Bronchial epithelial cell (primary cell): Measurements from ENCODE around the gene SCAMP3. TPM values are rescaled to one million over a fixed set of nuclear protein-coding genes. Genes with fewer than 3 reads are reported as not detected.

Experiments used
- DNase-seq: peaks from one replicate; pipeline ENCODE4 v3.0.0-alpha.2; 2010; ENCODE audit warnings: low read depth
- FAIRE-seq: peaks from 2 replicates; lab custom pipeline; 2011; peaks lifted over from hg19 to GRCh38; lab: Jason Lieb, UNC
- H3K27me3 ChIP-seq: 2 replicates; pipeline ENCODE4 v1.5.1; 2011; ENCODE audit warnings: low read length; ENCODE audit not compliant: control insufficient read depth, insufficient read depth
- H3K36me3 ChIP-seq: 2 replicates; pipeline ENCODE4 v1.5.1; 2011; ENCODE audit warnings: low read length; ENCODE audit not compliant: control insufficient read depth, insufficient read depth
- H3K4me3 ChIP-seq: 2 replicates; pipeline ENCODE4 v1.5.1; 2011; ENCODE audit warnings: mild to moderate bottlenecking, low read depth, low read length, control low read depth
- total RNA-seq: library from RNA; depleted of rRNA; stranded (reverse); fragments of >200 nt; gene quantifications from 2 replicates; pipeline ENCODE4 v1.2.1, GENCODE V29; 2014
- TF ChIP-seq, protein P1 (sequence below): IDR thresholded peaks from 2 replicates; pipeline ENCODE4 v1.5.1; 2011; ENCODE audit warnings: mild to moderate bottlenecking, moderate library complexity, low read length, control low read depth, inconsistent platforms; ENCODE audit not compliant: insufficient read depth, severe bottlenecking

SCAMP3 gene
- total RNA-seq, 1 donor from 2014 or later: 23.4 TPM

DNA sequence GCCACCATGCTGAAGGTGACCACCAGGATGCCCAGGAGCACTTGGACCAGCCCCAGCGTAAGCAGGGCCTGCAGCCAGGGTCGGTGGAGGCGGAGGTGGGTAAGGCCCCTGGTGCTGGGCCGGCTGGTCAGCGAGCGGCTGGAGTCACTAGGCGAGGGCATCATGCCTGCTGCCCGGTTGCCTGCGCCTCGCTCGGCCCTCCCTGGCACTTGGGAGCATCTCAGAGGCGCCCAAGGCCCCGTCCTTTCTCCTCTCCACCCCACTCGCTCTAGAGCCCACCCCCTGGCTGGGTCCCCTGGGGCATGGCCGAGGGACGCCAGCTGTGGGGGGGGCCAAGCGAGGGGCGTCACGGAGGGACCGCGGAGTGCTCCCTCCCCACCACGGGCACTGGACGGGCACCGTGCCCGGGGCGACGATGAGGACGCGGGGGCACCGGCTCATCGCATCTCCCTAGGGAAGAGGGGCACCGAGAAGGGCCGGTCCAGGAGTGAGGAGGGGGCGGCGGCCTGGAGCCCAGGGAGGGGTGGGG lies 7.4 kb downstream of the SCAMP3 start:
- TF ChIP-seq, protein P1, sequence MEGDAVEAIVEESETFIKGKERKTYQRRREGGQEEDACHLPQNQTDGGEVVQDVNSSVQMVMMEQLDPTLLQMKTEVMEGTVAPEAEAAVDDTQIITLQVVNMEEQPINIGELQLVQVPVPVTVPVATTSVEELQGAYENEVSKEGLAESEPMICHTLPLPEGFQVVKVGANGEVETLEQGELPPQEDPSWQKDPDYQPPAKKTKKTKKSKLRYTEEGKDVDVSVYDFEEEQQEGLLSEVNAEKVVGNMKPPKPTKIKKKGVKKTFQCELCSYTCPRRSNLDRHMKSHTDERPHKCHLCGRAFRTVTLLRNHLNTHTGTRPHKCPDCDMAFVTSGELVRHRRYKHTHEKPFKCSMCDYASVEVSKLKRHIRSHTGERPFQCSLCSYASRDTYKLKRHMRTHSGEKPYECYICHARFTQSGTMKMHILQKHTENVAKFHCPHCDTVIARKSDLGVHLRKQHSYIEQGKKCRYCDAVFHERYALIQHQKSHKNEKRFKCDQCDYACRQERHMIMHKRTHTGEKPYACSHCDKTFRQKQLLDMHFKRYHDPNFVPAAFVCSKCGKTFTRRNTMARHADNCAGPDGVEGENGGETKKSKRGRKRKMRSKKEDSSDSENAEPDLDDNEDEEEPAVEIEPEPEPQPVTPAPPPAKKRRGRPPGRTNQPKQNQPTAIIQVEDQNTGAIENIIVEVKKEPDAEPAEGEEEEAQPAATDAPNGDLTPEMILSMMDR: no peak
- Histone ChIP-seq H3K36me3 (peaks cover 4% of the 10 kb centered on the region), H3K27me3 (no peaks in the 10 kb centered on the region), H3K4me3 (peak overlapping the region; percentile 82)
- no peak for FAIRE-seq
- DNase-seq: no peak

DNA sequence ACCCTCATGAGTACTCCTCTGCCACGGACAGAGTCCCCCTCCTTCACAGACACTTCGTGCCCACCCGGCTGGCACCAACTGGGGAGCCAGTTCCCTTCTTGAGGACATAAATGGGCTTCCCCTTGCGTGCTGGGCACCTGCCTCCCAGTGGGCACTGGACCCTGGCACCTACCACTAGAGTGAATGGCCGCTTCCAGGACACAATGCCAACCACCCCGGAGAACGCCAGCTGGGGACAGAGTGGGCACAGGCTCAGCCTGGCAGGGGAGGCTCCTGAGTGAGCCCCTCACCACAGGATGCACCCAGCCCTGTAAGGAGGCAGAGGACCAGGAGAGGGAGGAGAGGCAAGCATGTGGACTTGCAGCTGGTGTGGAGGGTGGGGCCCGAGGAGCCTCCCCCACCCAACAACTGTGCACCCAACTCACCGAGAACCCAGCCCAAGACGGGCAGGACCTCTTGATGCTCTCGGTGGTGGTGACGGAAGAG lies 7.9 kb downstream of the SCAMP3 start:
- Histone ChIP-seq H3K36me3 (peaks cover 4% of the 10 kb centered on the region), H3K27me3 (no peaks in the 10 kb centered on the region), H3K4me3 (peak overlapping the region; percentile 82)
- TF ChIP-seq, protein P1: no peak
- DNase-seq (no peak), FAIRE-seq (no peak)

DNA sequence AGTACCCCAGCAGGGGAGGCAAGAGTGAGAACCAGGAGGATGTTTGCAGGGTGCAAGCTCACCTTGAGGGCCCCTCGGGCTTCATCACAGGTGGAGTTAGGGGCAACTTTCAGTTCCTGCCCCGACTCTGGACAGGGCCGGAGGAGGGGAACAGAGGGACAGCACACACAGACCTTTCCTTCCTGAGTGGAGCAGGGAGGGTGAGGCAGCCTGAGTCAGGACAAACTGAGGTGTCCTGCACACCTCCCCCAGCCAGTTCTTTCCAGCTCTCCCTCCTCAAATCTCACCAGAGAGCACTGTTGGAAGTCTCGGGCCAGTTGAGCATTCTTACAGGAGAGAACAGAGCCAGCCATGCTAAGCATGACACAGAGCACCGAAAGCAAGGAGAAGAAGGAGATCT lies 8.4 kb downstream of the SCAMP3 start:
- H3K36me3 ChIP-seq: peaks cover 4% of the 10 kb centered on the region
- no peaks in the 10 kb centered on the region for H3K27me3 ChIP-seq
- DNase-seq (no peak), FAIRE-seq (no peak)
- TF ChIP-seq, protein P1: no peak
- H3K4me3 ChIP-seq: peak overlapping the region; percentile 82

DNA sequence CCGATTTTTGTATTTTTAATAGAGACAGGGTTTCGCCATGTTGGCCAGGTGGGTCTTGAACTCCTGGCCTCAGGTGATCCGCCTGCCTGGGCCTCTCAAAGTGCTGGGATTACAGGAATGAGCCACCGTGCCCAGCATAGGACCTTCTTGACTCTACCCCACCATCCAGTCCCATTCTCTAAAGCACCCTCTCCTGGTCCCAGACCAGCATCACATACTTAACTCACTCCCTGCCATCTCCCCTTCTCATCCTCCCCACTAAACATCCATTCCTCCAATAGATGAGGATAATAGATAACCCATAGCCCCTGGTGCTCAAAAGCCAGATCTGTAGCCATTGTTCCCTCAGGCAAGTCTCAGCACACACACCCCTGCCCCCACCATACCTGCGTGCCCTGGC lies 9.0 kb downstream of the SCAMP3 start:
- Histone ChIP-seq H3K4me3 (no peak overlapping the region), H3K27me3 (no peaks in the 10 kb centered on the region), H3K36me3 (peaks cover 2% of the 10 kb centered on the region)
- FAIRE-seq: no peak
- no peak for DNase-seq
- TF ChIP-seq, protein P1: no peak

DNA sequence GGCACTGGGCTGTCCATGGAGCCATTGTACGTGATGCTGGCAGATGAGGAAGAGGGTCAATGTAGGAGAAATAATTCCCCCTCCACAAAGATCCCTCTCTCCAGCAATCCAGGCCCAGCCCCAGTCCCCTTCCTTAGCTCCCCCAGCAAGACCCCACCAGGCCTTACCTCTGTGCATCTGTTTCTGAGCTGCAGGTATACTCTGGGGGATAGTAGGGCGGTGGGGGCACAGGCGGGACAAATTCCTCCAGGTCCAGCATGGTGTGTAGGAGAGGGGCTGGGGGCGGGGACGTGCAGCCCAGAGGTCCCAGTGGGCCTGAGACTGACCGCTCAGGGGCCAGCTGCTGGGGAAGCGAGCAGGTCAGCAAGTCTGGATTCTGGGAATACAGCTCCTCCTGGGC lies 10.6 kb downstream of the SCAMP3 start:
- H3K27me3 ChIP-seq: no peaks in the 10 kb centered on the region
- no peak for FAIRE-seq
- no peak for DNase-seq
- no peak overlapping the region for H3K4me3 ChIP-seq
- TF ChIP-seq, protein P1: no peak
- H3K36me3 ChIP-seq: peaks cover 11% of the 10 kb centered on the region
